ENCODE results near the gene CYGB. TPM values are rescaled to one million over a fixed set of nuclear protein-coding genes. Genes with fewer than 3 reads are reported as not detected.
A peak's percentile ranks its signal among the peaks of the same experiment; 100 is the strongest.

The CYGB gene
- polyA plus RNA-seq, 1 of the 3 experiments (the other 2 are of a cell fraction), result 1.7 TPM

- TF ChIP-seq NRF1 (IDR thresholded peaks at IDR 0.05; ENCODE audit: low read depth, low read length) (peak; percentile 32; the same call in 1 of the 2 replicates), IRF3 (IDR thresholded peaks at IDR 0.05; ENCODE audit: low read depth, low read length) (no peak), JUND (IDR thresholded peaks at IDR 0.05) (no peak), EZH2phosphoT487 (IDR thresholded peaks at IDR 0.05; ENCODE audit: borderline replicate concordance, low read depth) (no peak), TAF1 (IDR thresholded peaks at IDR 0.05; ENCODE audit: borderline replicate concordance, low read depth, low read length) (no peak), ZBTB33 (IDR thresholded peaks at IDR 0.05; ENCODE audit: borderline replicate concordance, low read depth) (no peak), MXI1 (IDR thresholded peaks at IDR 0.05; ENCODE audit: low read depth, low read length) (peak; percentile 90), POLR2AphosphoS5 (IDR thresholded peaks at IDR 0.05; ENCODE audit: low read depth, low read length) (no peak), RFX5 (IDR thresholded peaks at IDR 0.05; ENCODE audit: low read length) (0 out of 2 replicates have a peak, but pooled peaks have one; percentile 45), SIN3A (IDR thresholded peaks at IDR 0.05; ENCODE audit: borderline replicate concordance, low read depth, low read length) (no peak), MAX (IDR thresholded peaks at IDR 0.05; ENCODE audit: low read depth) (no peak), ELF1 (IDR thresholded peaks at IDR 0.05) (no peak), FOXJ3 (CRISPR knock-in tag; IDR thresholded peaks at IDR 0.05) (0 out of 2 replicates have a peak, but pooled peaks have one; percentile 32)
Observed at GRCh38 chr17:76547183-76547641, 9.7 kb upstream of the CYGB start (continued).

GRCh38 chr17:76546556-76547182, 9.2 kb upstream of the CYGB start:
- Histone ChIP-seq H3K9me2 (no peaks in the 10 kb centered on the region), H4K20me1 (ENCODE audit: insufficient read depth) (peaks cover 11% of the 10 kb centered on the region), H3K27me3 (ENCODE audit: insufficient read depth) (peaks cover 11% of the 10 kb centered on the region; the same call in 1 of the 2 replicates), H3K79me2 (ENCODE audit: insufficient read depth) (no peaks in the 10 kb centered on the region), H3K27ac (ENCODE audit: low read depth in 2 of 2, low read length in 1 of 2) (peak overlapping the region; percentile 57 to 99), H3K9me3 (no peaks in the 10 kb centered on the region), H3K9ac (no peak overlapping the region), H3F3A (replicated peaks; ENCODE audit: insufficient read depth) (peaks cover 16% of the 10 kb centered on the region), H3K4me1 (ENCODE audit: control insufficient read depth in 1 of 2, insufficient read depth in 2 of 2, low read depth in 1 of 2, low read length in 1 of 2) (peaks cover 25 to 62% of the 10 kb centered on the region in 2 experiments), H3K4me3 (ENCODE audit: low read depth in 2 of 2, low read length in 1 of 2) (peak overlapping the region; percentile 11 to 39; a peak in 2 of 4 replicates), H3K4me2 (peak overlapping the region; percentile 68), H3K36me3 (replicated peaks in 1 of 2; ENCODE audit: control insufficient read depth in 1 of 2, insufficient read depth in 2 of 2, low read length in 1 of 2) (no peaks in the 10 kb centered on the region), H2AFZ (ENCODE audit: low read depth) (no peak overlapping the region)
- CTCF ChIA-PET, result interaction anchor here (0.6 to 15.7 kb wide), 42 partner anchors 10 to 1380 kb away, joined by 3 to 679 read pairs (median 4); partner anchors contain the start of genes AANAT, CYGB, RHBDF2 and ST6GALNAC2
- peak; percentile 23 for DNase-seq
- whole genome bisulfite sequencing (ENCODE audit: low lambda C conversion rate), result 21% methylated on average over 11 of the region's 11 CpGs
- POLR2A ChIA-PET, result interaction anchor here (1.0 to 5.2 kb wide), 7 partner anchors 7 to 151 kb away, joined by 3 to 245 read pairs (median 26); partner anchors contain the start of gene CYGB
- TF ChIP-seq USF1 (IDR thresholded peaks at IDR 0.05; ENCODE audit: borderline replicate concordance, low read depth) (no peak), SMC3 (IDR thresholded peaks at IDR 0.05; ENCODE audit: low read depth, low read length) (peak; percentile 25; the same call in 1 of the 2 replicates), RXRA (IDR thresholded peaks at IDR 0.05; ENCODE audit: borderline replicate concordance, low read depth) (no peak; the same call in 1 of the 2 replicates), PBX3 (IDR thresholded peaks at IDR 0.05) (peak; percentile 90), ELF1 (IDR thresholded peaks at IDR 0.05) (no peak), FOXM1 (IDR thresholded peaks at IDR 0.05; ENCODE audit: low read depth) (no peak), IRF3 (IDR thresholded peaks at IDR 0.05; ENCODE audit: low read depth, low read length) (no peak), FOSL2 (IDR thresholded peaks at IDR 0.05; ENCODE audit: borderline replicate concordance, low read depth) (no peak; the same call in 1 of the 2 replicates), EP300 (IDR thresholded peaks at IDR 0.05; ENCODE audit: borderline replicate concordance in 1 of 2, low read depth in 1 of 2, low read length in 1 of 2) (peak in 1 of 2 experiments; percentile 56; a peak in 2 of 4 replicates), USF2 (IDR thresholded peaks at IDR 0.05; ENCODE audit: borderline replicate concordance, low read depth, low read length) (no peak), YY1 (IDR thresholded peaks at IDR 0.05; ENCODE audit: low read depth) (no peak), NFIC (IDR thresholded peaks at IDR 0.05; ENCODE audit: borderline replicate concordance) (peak; percentile 94)

All from SK-N-SH (cell line).